Skeletal muscle tissue (tissue), 4 donors: Measurements from ENCODE around the gene CENPE. TPM values are rescaled to one million over a fixed set of nuclear protein-coding genes. Genes with fewer than 3 reads are reported as not detected.

Experiments
- H3K27ac ChIP-seq: one replicate; pipeline ENCODE4 v1.7.0; 2013; ENCODE audit warnings: mild to moderate bottlenecking, low read depth, low read length, inconsistent platforms
- H3K27me3 ChIP-seq, 3 donors: one replicate each; pipeline ENCODE4 v1.7.0; 2013; ENCODE audit warnings: low read length in 3 of 3; ENCODE audit not compliant: control insufficient read depth in 3 of 3, insufficient read depth in 3 of 3
- H3K36me3 ChIP-seq, 3 donors: one replicate each; pipeline ENCODE4 v1.7.0; 2013; ENCODE audit warnings: low read length in 3 of 3; ENCODE audit not compliant: control insufficient read depth in 3 of 3, insufficient read depth in 3 of 3
- H3K4me1 ChIP-seq, 3 donors: one replicate each; pipeline ENCODE4 v1.7.0; 2013; ENCODE audit warnings: low read length in 3 of 3, mild to moderate bottlenecking in 3 of 3; ENCODE audit not compliant: control insufficient read depth in 3 of 3, insufficient read depth in 3 of 3
- H3K4me3 ChIP-seq, 3 donors: one replicate each; pipeline ENCODE4 v1.7.0; 2013; ENCODE audit warnings: low read length in 3 of 3
- H3K9ac ChIP-seq, 3 donors: one replicate each; pipeline ENCODE4 v1.7.0; 2013; ENCODE audit warnings: low read length in 3 of 3, mild to moderate bottlenecking in 3 of 3, moderate library complexity in 2 of 3, low read depth in 1 of 3
- H3K9me3 ChIP-seq, 3 donors: one replicate each; pipeline ENCODE4 v1.7.0; 2013; ENCODE audit warnings: low read length in 3 of 3; ENCODE audit not compliant: control insufficient read depth in 3 of 3
- total RNA-seq: library from RNA; depleted of rRNA; stranded (reverse); fragments of >200 nt; gene quantifications from one replicate; pipeline ENCODE4 v1.2.3, GENCODE V29; 2014
- donor health status: Osteomylitis.

Gene CENPE
- total RNA-seq, 1 donor from 2014 or later = 3.1 TPM

DNA sequence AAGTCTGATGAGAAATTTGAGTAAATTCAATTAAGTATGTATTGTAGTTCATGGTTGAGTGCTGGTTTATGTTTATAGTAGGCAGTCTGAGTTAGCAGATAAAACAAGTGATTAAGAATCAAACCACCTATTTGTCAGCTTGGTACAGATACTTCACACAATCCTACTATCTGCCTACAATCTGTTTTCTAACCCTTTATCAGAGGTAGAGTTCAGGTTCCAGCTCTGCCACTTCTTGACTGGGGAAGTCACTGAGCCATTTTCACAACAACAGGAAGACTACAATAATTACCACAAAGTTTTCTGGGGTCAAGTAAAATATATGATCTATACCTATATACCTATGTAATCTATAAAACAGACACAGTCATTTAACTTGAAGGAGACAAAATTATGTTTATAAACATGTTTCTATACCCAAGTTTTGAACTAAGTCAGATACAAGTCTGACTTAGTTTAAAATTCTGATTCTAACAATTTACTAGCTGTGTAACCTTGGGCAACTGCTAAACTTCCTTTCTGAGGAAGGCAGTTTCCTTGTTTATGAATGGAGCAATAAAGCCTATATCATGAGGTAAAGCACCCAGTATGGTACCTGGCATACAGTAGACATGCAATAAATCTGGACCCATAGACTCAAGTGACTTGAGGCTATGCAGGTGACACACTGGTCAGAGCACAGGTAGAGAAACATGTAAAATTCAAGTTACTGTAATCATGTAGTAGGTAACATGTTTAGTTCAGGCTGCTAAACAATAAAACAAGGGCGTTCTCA lies 61.3 kb downstream of the CENPE start:
- H3K4me1 ChIP-seq = no peaks in the 10 kb centered on the region
- H3K4me3 ChIP-seq = no peak overlapping the region
- H3K27me3 ChIP-seq = no peaks in the 10 kb centered on the region
- no peak overlapping the region for H3K9ac ChIP-seq
- no peaks in the 10 kb centered on the region for H3K9me3 ChIP-seq
- no peaks in the 10 kb centered on the region for H3K36me3 ChIP-seq
- H3K27ac ChIP-seq = no peak overlapping the region

DNA sequence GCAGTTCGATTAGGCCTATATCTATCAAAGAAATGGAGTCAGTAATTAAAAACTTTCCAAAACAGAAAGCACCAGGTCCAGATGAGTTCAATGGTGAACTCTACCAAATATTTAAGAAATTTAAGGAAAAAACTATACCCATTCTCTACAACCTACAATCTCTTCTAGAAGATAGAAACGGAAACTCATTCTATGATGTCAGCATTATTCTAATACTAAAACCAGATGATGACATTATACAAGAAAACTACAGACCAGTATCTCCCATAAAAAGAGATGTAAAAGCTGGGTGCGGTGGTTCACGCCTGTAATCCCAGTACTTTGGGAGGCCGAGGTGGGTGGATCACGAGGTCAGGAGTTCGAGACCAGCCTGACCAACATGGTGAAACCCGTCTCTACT lies 69.0 kb downstream of the CENPE start:
- Histone ChIP-seq H3K9me3 (peaks cover 0 to 2% (median 0%) of the 10 kb centered on the region in 3 donors), H3K9ac (no peak overlapping the region), H3K4me1 (no peaks in the 10 kb centered on the region), H3K27ac (no peak overlapping the region), H3K36me3 (no peaks in the 10 kb centered on the region), H3K4me3 (no peak overlapping the region), H3K27me3 (no peaks in the 10 kb centered on the region)

DNA sequence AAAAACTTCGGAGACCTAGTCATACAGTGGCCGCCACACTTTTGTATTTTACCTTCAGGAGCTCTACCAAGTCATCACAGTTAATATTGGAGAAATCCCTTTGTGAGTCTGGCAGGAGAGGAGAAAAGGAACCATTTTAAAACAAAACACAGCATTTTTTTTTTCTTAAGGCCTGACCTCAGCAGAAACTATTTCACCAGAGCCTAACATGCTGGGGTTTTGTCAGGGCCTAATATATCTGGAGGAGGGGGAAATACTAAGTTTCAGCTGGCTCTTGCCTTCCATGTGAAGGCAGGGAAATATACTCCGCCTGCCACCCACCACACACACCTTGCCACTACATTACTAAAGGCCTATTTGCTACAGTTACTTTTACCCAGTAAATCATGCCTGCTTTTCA lies 72.0 kb downstream of the CENPE start:
- H3K36me3 ChIP-seq = no peaks in the 10 kb centered on the region
- H3K9ac ChIP-seq = no peak overlapping the region
- no peak overlapping the region for H3K27ac ChIP-seq
- H3K27me3 ChIP-seq = no peaks in the 10 kb centered on the region
- H3K4me3 ChIP-seq = no peak overlapping the region
- H3K4me1 ChIP-seq = no peaks in the 10 kb centered on the region
- H3K9me3 ChIP-seq = peaks cover 0 to 2% (median 0%) of the 10 kb centered on the region in 3 donors

DNA sequence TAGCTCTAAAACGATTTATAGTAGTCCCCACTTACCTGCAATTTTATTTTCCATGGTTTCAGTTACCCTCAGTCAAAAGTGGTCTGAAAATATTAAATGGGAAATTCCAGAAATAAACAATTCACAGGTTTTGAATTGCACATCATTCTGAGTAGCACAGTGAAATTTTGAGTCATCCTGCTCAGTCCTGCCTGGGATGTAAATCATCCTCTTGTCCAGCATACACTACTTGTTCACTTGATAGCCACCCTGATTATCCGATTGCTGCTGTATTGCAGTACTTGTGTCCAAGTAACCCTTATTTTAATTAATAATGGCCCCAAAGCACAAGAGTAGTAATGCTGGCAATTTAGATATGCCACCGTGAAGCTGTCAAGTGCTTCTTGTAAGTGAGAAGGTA lies 75.0 kb downstream of the CENPE start:
- no peak overlapping the region for H3K27ac ChIP-seq
- no peak overlapping the region for H3K9ac ChIP-seq
- H3K4me1 ChIP-seq = no peaks in the 10 kb centered on the region
- H3K4me3 ChIP-seq = no peak overlapping the region
- no peaks in the 10 kb centered on the region for H3K36me3 ChIP-seq
- no peaks in the 10 kb centered on the region for H3K9me3 ChIP-seq
- no peaks in the 10 kb centered on the region for H3K27me3 ChIP-seq

DNA sequence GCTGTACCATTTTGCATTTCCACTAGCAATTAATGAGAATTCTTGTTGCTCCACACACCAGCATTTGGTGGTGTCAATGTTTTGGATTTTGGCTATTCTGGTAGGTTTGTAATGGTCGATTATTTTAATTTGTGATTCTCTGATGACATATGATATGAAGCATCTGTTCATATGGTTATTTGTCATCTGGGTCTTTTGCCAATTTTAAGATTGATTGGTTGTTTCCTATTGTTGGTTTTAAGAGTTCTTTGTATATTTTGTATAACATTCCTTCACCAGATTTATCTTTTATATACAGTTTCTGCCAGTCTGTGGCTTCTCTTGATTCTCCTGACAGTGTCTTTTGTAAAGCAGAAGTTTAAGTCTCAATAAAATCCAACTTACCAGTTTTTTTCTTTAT lies 80.0 kb downstream of the CENPE start:
- H3K36me3 ChIP-seq = no peaks in the 10 kb centered on the region
- no peaks in the 10 kb centered on the region for H3K9me3 ChIP-seq
- H3K9ac ChIP-seq = no peak overlapping the region
- H3K4me3 ChIP-seq = no peak overlapping the region
- H3K27me3 ChIP-seq = no peaks in the 10 kb centered on the region
- no peaks in the 10 kb centered on the region for H3K4me1 ChIP-seq
- no peak overlapping the region for H3K27ac ChIP-seq

DNA sequence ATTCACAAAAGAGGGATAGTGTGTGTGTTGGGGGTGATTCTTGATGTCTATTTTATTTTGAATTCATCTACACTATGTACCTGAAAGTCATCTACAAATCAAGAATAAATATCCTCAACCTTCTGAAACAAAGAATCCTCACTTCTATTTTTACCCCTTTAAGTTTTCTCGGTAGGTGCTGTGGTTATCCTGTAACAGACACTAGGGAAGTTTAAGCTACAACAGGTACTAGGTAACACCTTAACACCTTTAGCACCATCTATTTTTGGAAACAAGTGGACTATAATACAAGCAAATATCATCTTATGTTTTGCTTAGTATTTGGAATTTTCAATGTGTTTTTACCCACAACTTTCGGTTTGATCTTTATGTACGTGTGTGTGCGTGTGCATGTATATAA lies 86.5 kb downstream of the CENPE start:
- Histone ChIP-seq H3K9ac (no peak overlapping the region), H3K4me3 (no peak overlapping the region), H3K27me3 (no peaks in the 10 kb centered on the region), H3K9me3 (no peaks in the 10 kb centered on the region), H3K4me1 (no peaks in the 10 kb centered on the region), H3K36me3 (no peaks in the 10 kb centered on the region), H3K27ac (no peak overlapping the region)

DNA sequence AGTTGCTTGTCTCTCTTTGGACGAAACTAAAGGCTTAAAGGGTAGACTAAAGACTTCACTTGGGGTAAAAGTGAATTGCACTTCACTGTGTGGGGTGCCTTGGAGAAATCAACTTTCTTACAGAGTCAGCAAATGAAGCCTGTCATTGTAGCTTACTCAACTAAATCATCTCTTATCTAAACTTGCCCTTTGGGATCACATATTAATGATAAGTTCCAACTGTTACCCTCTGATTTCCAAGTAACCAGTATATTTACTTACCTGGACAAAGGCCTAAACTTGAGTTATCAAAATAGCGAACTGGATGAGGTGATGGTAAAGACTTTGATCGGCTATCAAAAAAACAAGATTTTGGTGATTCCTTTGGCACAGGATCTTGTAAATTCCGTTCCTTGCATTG lies 89.6 kb downstream of the CENPE start:
- Histone ChIP-seq H3K9me3 (no peaks in the 10 kb centered on the region), H3K4me1 (no peaks in the 10 kb centered on the region), H3K4me3 (no peak overlapping the region), H3K9ac (no peak overlapping the region), H3K36me3 (no peaks in the 10 kb centered on the region), H3K27me3 (no peaks in the 10 kb centered on the region), H3K27ac (no peak overlapping the region)

DNA sequence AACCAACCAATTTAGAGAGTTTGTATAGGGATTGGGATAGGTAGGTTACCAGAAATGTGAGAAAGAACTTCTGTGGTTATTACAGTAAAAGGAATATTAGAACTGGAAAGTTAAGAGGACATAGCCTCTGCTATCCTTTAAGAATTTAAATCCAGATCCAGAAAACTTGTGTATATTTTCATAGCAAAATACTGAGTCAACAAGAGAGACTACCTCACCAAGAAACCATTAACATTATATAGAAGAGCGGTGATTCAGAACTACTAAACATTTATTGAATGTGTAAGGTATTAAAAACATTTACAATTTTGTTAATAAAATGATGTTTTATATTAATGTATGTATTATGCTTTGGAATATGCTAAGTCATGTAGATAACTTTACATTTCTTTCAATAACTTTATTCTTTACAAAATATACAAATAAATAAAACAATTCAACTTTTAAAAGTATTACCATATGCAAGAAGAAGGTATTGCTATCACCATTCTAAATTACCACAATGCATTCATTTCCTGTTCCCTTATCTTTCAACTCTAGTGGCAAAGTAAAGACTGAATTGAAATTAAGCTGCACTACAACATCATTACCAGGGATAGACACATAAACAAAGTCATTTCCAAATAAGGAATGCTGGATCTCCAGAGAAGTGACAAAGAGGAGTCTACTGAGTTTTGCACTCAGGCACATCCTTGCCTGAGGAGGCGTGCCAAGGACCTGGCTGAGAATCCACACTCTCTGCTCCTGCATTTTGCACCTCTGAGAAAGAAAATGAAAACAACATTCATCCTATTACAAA lies 92.4 kb downstream of the CENPE start:
- H3K9me3 ChIP-seq = no peaks in the 10 kb centered on the region
- no peaks in the 10 kb centered on the region for H3K4me1 ChIP-seq
- no peak overlapping the region for H3K4me3 ChIP-seq
- H3K27me3 ChIP-seq = no peaks in the 10 kb centered on the region
- H3K9ac ChIP-seq = no peak overlapping the region
- H3K36me3 ChIP-seq = no peaks in the 10 kb centered on the region
- no peak overlapping the region for H3K27ac ChIP-seq

DNA sequence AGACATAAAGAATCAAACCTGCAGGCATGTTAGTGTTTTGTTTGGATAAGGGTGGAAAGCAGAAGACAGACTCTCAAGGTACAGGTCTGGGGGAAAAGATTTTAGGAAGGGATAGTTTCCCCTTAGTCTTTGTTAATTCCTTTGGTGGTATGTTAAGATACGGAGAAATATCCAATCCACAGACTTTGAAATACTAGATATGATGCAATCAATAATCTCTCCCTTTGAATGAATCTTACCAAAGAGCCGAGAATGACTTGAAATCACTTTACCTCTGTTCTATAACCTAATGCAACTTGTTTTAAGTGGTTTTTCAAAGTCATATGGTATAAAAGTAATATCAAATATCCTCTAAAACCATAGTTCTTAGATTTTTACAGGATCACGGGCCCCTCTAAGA lies 93.3 kb downstream of the CENPE start:
- H3K9ac ChIP-seq = no peak overlapping the region

DNA sequence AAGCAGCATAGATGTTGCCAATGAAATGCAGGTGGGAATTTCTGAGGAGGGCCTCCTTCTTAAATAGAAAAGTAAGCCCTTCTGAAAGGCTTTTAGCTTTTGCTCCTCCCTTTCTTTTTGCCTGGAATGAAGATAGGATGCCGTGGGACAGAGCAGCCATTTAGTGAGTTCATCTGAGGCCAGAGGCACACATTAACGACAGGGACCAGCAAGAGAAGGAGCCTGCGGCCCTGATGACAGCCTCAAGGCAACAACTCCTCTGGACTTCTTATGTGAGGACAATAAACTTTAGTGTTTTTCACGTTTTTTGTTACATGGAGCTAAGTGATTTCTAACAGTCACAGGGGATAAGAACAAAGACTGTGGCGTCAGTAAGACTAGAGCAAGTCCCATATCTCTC lies 97.5 kb downstream of the CENPE start:
- Histone ChIP-seq H3K9me3 (no peaks in the 10 kb centered on the region), H3K4me1 (peaks cover 14 to 20% (median 15%) of the 10 kb centered on the region in 3 donors), H3K27ac (no peak overlapping the region), H3K27me3 (no peaks in the 10 kb centered on the region), H3K36me3 (no peaks in the 10 kb centered on the region), H3K9ac (no peak overlapping the region), H3K4me3 (no peak overlapping the region)

More for the DNA sequence above, 93.3 kb downstream of the CENPE start:
- no peaks in the 10 kb centered on the region for H3K4me1 ChIP-seq
- no peak overlapping the region for H3K4me3 ChIP-seq
- H3K36me3 ChIP-seq = no peaks in the 10 kb centered on the region
- no peak overlapping the region for H3K27ac ChIP-seq
- no peaks in the 10 kb centered on the region for H3K27me3 ChIP-seq
- no peaks in the 10 kb centered on the region for H3K9me3 ChIP-seq
